Measurements from ENCODE around the gene CENPC. TPM values are rescaled to one million over a fixed set of nuclear protein-coding genes. Genes with fewer than 3 reads are reported as not detected.

CENPC gene
- total RNA-seq, 2 experiments from 2014 or later = 115 to 116 TPM

GRCh38 chr4:67570537-67570936, 25.2 kb upstream of the CENPC start:
- H3K27me3 Mint-ChIP-seq = no peaks in the 10 kb centered on the region
- DNase-seq = no peak
- no peaks in the 10 kb centered on the region for H3K9me3 ChIP-seq (ENCODE audit: control insufficient read depth in 1 of 2, insufficient read depth in 1 of 2, low read length in 2 of 2)
- intact Hi-C loops (cut with DNase I, micrococcal nuclease) = no loop called here
- TF ChIP-seq, protein P1, sequence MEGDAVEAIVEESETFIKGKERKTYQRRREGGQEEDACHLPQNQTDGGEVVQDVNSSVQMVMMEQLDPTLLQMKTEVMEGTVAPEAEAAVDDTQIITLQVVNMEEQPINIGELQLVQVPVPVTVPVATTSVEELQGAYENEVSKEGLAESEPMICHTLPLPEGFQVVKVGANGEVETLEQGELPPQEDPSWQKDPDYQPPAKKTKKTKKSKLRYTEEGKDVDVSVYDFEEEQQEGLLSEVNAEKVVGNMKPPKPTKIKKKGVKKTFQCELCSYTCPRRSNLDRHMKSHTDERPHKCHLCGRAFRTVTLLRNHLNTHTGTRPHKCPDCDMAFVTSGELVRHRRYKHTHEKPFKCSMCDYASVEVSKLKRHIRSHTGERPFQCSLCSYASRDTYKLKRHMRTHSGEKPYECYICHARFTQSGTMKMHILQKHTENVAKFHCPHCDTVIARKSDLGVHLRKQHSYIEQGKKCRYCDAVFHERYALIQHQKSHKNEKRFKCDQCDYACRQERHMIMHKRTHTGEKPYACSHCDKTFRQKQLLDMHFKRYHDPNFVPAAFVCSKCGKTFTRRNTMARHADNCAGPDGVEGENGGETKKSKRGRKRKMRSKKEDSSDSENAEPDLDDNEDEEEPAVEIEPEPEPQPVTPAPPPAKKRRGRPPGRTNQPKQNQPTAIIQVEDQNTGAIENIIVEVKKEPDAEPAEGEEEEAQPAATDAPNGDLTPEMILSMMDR (IDR thresholded peaks at IDR 0.05) = no peak
- CTCF ChIA-PET = no interaction called here
- no peaks in the 10 kb centered on the region for H3K9me3 Mint-ChIP-seq
- no peak overlapping the region for H3K4me3 ChIP-seq (ENCODE audit: low read length)
- H3K36me3 Mint-ChIP-seq (ENCODE audit: low read depth) = no peaks in the 10 kb centered on the region
- H3K27me3 ChIP-seq (ENCODE audit: control insufficient read depth in 1 of 2, insufficient read depth in 2 of 2, low read length in 2 of 2) = no peaks in the 10 kb centered on the region
- POLR2A ChIA-PET = no interaction called here
- ATAC-seq (ENCODE audit: poor library complexity) = no peak
- H3K27ac Mint-ChIP-seq = peak overlapping the region; percentile 12
- H3K36me3 ChIP-seq (ENCODE audit: insufficient read depth, low read length) = no peaks in the 10 kb centered on the region
- peaks cover 39% of the 10 kb centered on the region for H3K4me1 Mint-ChIP-seq (ENCODE audit: low read depth)
- no peak overlapping the region for H3K4me3 Mint-ChIP-seq
- no peak overlapping the region for H3K27ac ChIP-seq (ENCODE audit: low read depth in 1 of 2, low read length in 2 of 2)
- H3K4me1 ChIP-seq (ENCODE audit: insufficient read depth, low read length) = no peaks in the 10 kb centered on the region

GRCh38 chr4:67568820-67569219, 23.5 kb upstream of the CENPC start:
- ATAC-seq (ENCODE audit: poor library complexity) = no peak

GRCh38 chr4:67566335-67566734, 21.0 kb upstream of the CENPC start:
- H3K9me3 Mint-ChIP-seq = no peaks in the 10 kb centered on the region
- Histone ChIP-seq H3K27ac (ENCODE audit: low read depth in 1 of 2, low read length in 2 of 2) (no peak overlapping the region), H3K9me3 (ENCODE audit: control insufficient read depth in 1 of 2, insufficient read depth in 1 of 2, low read length in 2 of 2) (no peaks in the 10 kb centered on the region), H3K4me1 (ENCODE audit: insufficient read depth, low read length) (no peaks in the 10 kb centered on the region), H3K27me3 (ENCODE audit: control insufficient read depth in 1 of 2, insufficient read depth in 2 of 2, low read length in 2 of 2) (no peaks in the 10 kb centered on the region), H3K36me3 (ENCODE audit: insufficient read depth, low read length) (no peaks in the 10 kb centered on the region), H3K4me3 (ENCODE audit: low read length) (no peak overlapping the region)
- no peak for ATAC-seq (ENCODE audit: poor library complexity)
- no peak overlapping the region for H3K4me3 Mint-ChIP-seq
- peaks cover 16% of the 10 kb centered on the region for H3K4me1 Mint-ChIP-seq (ENCODE audit: low read depth)
- DNase-seq = no peak
- POLR2A ChIA-PET = interaction anchor here (1.0 kb wide), 1 partner anchor 11 kb away, joined by 3 read pairs; no protein-coding TSS in a partner anchor
- intact Hi-C loops (cut with DNase I, micrococcal nuclease) = no loop called here
- H3K27me3 Mint-ChIP-seq = no peaks in the 10 kb centered on the region
- H3K27ac Mint-ChIP-seq = no peak overlapping the region
- CTCF ChIA-PET = no interaction called here
- TF ChIP-seq, protein P1 (IDR thresholded peaks at IDR 0.05) = no peak
- H3K36me3 Mint-ChIP-seq (ENCODE audit: low read depth) = no peaks in the 10 kb centered on the region

More at GRCh38 chr4:67568820-67569219, 23.5 kb upstream of the CENPC start:
- H3K27me3 ChIP-seq (ENCODE audit: control insufficient read depth in 1 of 2, insufficient read depth in 2 of 2, low read length in 2 of 2) = no peaks in the 10 kb centered on the region
- H3K4me3 ChIP-seq (ENCODE audit: low read length) = no peak overlapping the region
- Mint-ChIP-seq H3K4me3 (no peak overlapping the region), H3K27me3 (no peaks in the 10 kb centered on the region), H3K4me1 (ENCODE audit: low read depth) (peaks cover 32% of the 10 kb centered on the region), H3K36me3 (ENCODE audit: low read depth) (no peaks in the 10 kb centered on the region), H3K27ac (no peak overlapping the region), H3K9me3 (no peaks in the 10 kb centered on the region)
- intact Hi-C loops (cut with DNase I, micrococcal nuclease) = no loop called here
- TF ChIP-seq, protein P1 (IDR thresholded peaks at IDR 0.05) = no peak
- H3K36me3 ChIP-seq (ENCODE audit: insufficient read depth, low read length) = no peaks in the 10 kb centered on the region
- H3K9me3 ChIP-seq (ENCODE audit: control insufficient read depth in 1 of 2, insufficient read depth in 1 of 2, low read length in 2 of 2) = no peaks in the 10 kb centered on the region
- no peak overlapping the region for H3K27ac ChIP-seq (ENCODE audit: low read depth in 1 of 2, low read length in 2 of 2)
- no peak for DNase-seq
- ChIA-PET CTCF (no interaction called here), POLR2A (interaction anchor here (0.6 to 1.5 kb wide), 3 partner anchors 12 to 32 kb away, joined by 4 to 6 read pairs (median 4); partner anchors contain the start of gene CENPC)
- no peaks in the 10 kb centered on the region for H3K4me1 ChIP-seq (ENCODE audit: insufficient read depth, low read length)

Data from CD4-positive, alpha-beta T cell (primary cell).